NT2/D1 (cell line): Measurements from ENCODE around the gene CRADD.
"Not testable (repeated sequence)": the region's sequence is repeated elsewhere in the genome, so short reads cannot be mapped to it uniquely, and the experiment has no call there.

ENCODE experiments used
- DNase-seq: peaks from one replicate; pipeline ENCODE4 v3.0.0-alpha.2; 2011; ENCODE audit warnings: low read depth, low spot score
- H3K27me3 ChIP-seq: 2 replicates; pipeline ENCODE4 v1.6.0; 2011; ENCODE audit warnings: mild to moderate bottlenecking; ENCODE audit not compliant: insufficient read length, insufficient read depth
- H3K36me3 ChIP-seq: 2 replicates; pipeline ENCODE4 v1.6.1; 2011; ENCODE audit warnings: mild to moderate bottlenecking, low read length, mixed read lengths; ENCODE audit not compliant: insufficient read depth, insufficient read length
- H3K4me1 ChIP-seq: 2 replicates; pipeline ENCODE4 v1.5.1; 2011; ENCODE audit not compliant: insufficient read depth, insufficient read length
- H3K4me3 ChIP-seq: 2 replicates; pipeline ENCODE4 v1.5.1; 2011; ENCODE audit warnings: low read depth; ENCODE audit not compliant: insufficient read length
- H3K9ac ChIP-seq: 2 replicates; pipeline ENCODE4 v1.6.0; 2011; ENCODE audit warnings: low read depth; ENCODE audit not compliant: insufficient read length
- H3K9me3 ChIP-seq: 2 replicates; pipeline ENCODE4 v1.5.1; 2011; ENCODE audit warnings: mild to moderate bottlenecking, low read length; ENCODE audit not compliant: insufficient read depth
- SUZ12 ChIP-seq: IDR thresholded peaks from 2 replicates; pipeline ENCODE4 v1.6.1; 2011; ENCODE audit not compliant: insufficient read length, insufficient read depth; ENCODE audit errors: extremely low read depth
- YY1 ChIP-seq: IDR thresholded peaks from 2 replicates; pipeline ENCODE4 v1.6.1; 2011; ENCODE audit not compliant: insufficient read length, insufficient read depth
- ZNF274 ChIP-seq: IDR thresholded peaks from 2 replicates; pipeline ENCODE4 v1.6.1; 2011; ENCODE audit warnings: mild to moderate bottlenecking, low read depth, low read length

The CRADD gene

GRCh38 chr12:93918262-93918661, 241.1 kb downstream of the CRADD start:
- no peak overlapping the region for H3K4me3 ChIP-seq
- H3K9ac ChIP-seq, result no peak overlapping the region
- no peaks in the 10 kb centered on the region for H3K9me3 ChIP-seq
- no peak for TF ChIP-seq ZNF274
- no peak for TF ChIP-seq YY1
- TF ChIP-seq SUZ12, result no peak
- H3K27me3 ChIP-seq, result no peaks in the 10 kb centered on the region
- H3K36me3 ChIP-seq, result no peaks in the 10 kb centered on the region
- no peaks in the 10 kb centered on the region for H3K4me1 ChIP-seq
- DNase-seq, result no peak

- TF ChIP-seq ZNF274 (no peak), SUZ12 (no peak), YY1 (no peak)
- H3K9ac ChIP-seq, result no peak overlapping the region
- H3K9me3 ChIP-seq, result no peaks in the 10 kb centered on the region
- H3K4me1 ChIP-seq, result no peaks in the 10 kb centered on the region
- DNase-seq, result no peak
- H3K36me3 ChIP-seq, result no peaks in the 10 kb centered on the region
- H3K4me3 ChIP-seq, result no peak overlapping the region
- H3K27me3 ChIP-seq, result no peaks in the 10 kb centered on the region
Observed at GRCh38 chr12:93918900-93919299, 241.7 kb downstream of the CRADD start.

DNA sequence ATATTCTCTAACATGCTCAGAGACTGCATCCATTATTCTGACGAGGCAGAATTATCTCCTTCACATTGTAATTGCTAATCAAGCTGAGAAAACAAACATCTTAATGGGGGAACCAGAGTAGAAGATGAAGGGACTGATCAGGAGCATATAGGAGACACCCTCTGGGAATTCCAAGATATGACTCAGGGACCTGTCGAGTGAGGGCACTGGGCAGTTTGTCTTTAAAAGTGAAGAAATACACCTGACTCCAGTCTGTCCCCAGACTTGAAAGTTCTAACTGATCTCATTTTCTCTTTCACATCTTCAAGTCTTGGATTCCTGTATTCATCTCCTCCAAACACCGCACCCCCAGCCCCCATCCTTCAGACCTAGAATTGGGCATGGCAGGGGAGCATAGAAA, 244.3 kb downstream of the CRADD start:
- no peak for TF ChIP-seq ZNF274
- DNase-seq, result no peak
- Histone ChIP-seq H3K4me3 (no peak overlapping the region), H3K4me1 (no peaks in the 10 kb centered on the region), H3K9me3 (peaks cover 15% of the 10 kb centered on the region), H3K27me3 (no peaks in the 10 kb centered on the region), H3K36me3 (no peaks in the 10 kb centered on the region), H3K9ac (no peak overlapping the region)

GRCh38 chr12:93922583-93923006, 245.4 kb downstream of the CRADD start:
- no peak for TF ChIP-seq SUZ12
- TF ChIP-seq ZNF274, result no peak
- TF ChIP-seq YY1, result no peak
- no peaks in the 10 kb centered on the region for H3K36me3 ChIP-seq
- H3K4me3 ChIP-seq, result no peak overlapping the region
- DNase-seq, result no peak
- no peaks in the 10 kb centered on the region for H3K27me3 ChIP-seq
- no peaks in the 10 kb centered on the region for H3K4me1 ChIP-seq
- H3K9ac ChIP-seq, result no peak overlapping the region
- peaks cover 26% of the 10 kb centered on the region for H3K9me3 ChIP-seq

GRCh38 chr12:93924367-93924766, 247.2 kb downstream of the CRADD start:
- TF ChIP-seq SUZ12, result no peak
- TF ChIP-seq YY1, result no peak
- TF ChIP-seq ZNF274, result no peak
- no peaks in the 10 kb centered on the region for H3K4me1 ChIP-seq
- no peaks in the 10 kb centered on the region for H3K36me3 ChIP-seq
- H3K9me3 ChIP-seq, result peaks cover 39% of the 10 kb centered on the region
- H3K4me3 ChIP-seq, result no peak overlapping the region
- no peaks in the 10 kb centered on the region for H3K27me3 ChIP-seq
- DNase-seq, result no peak
- no peak overlapping the region for H3K9ac ChIP-seq

- no peak for DNase-seq
- no peak overlapping the region for H3K4me3 ChIP-seq
- no peaks in the 10 kb centered on the region for H3K36me3 ChIP-seq
- peaks cover 39% of the 10 kb centered on the region for H3K9me3 ChIP-seq
- no peak overlapping the region for H3K9ac ChIP-seq
- TF ChIP-seq YY1 (no peak), SUZ12 (no peak), ZNF274 (no peak)
- H3K27me3 ChIP-seq, result no peaks in the 10 kb centered on the region
- H3K4me1 ChIP-seq, result no peaks in the 10 kb centered on the region
Observed at GRCh38 chr12:93925585-93926205, 248.5 kb downstream of the CRADD start.

DNA sequence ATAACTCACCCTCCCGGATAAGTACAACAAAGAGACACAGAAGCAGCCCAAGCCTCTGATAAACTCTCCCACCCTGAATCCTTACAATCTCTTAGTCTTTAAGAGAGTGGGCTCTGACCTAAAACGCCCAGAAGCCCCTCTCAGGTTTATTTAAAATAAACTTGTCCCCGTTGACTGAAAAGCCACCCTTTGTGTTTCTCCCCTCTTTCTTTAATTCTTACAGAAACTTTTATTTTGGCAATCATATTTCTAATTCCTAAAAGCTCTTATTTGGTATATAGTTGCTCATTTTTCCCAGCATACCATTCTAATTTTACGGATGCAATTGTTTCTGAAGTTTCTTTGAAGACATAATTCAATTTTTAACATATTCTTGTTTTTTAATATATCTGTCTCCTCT, 249.1 kb downstream of the CRADD start:
- no peak for DNase-seq
- TF ChIP-seq YY1, result no peak
- no peak for TF ChIP-seq ZNF274
- TF ChIP-seq SUZ12, result no peak
- H3K36me3 ChIP-seq, result no peaks in the 10 kb centered on the region

DNA sequence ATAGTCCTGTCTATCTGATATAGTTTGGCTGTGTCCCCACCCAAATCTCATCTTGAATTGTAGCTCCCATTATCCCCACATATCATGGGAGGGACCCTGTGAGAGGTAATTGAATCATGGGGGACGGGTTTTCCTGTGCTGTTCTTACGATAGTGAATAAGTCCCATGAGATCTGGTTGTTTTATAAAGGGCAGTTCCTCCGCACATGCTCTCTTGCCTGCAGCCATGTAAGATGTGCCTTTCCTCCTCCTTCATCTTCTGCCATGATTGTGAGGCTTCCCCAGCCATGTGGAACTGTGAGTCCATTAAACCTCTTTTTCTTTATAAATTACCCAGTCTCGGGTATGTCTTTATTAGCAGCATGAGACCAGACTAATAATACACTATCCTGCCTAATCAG, 251.9 kb downstream of the CRADD start:
- H3K27me3 ChIP-seq, H3K4me3 ChIP-seq, H3K9ac ChIP-seq, H3K4me1 ChIP-seq, DNase-seq, H3K36me3 ChIP-seq: not testable (repeated sequence)
- peaks cover 39% of the 10 kb centered on the region for H3K9me3 ChIP-seq

More for the DNA sequence above, 249.1 kb downstream of the CRADD start:
- H3K4me1 ChIP-seq, result no peaks in the 10 kb centered on the region
- H3K27me3 ChIP-seq, result no peaks in the 10 kb centered on the region
- H3K9me3 ChIP-seq, result peaks cover 39% of the 10 kb centered on the region
- no peak overlapping the region for H3K9ac ChIP-seq
- no peak overlapping the region for H3K4me3 ChIP-seq
